ENCODE measurements around the gene CALY. TPM values are rescaled to one million over a fixed set of nuclear protein-coding genes. Genes with fewer than 3 reads are reported as not detected.
"Not testable (repeated sequence)": the region's sequence is repeated elsewhere in the genome, so short reads cannot be mapped to it uniquely, and the experiment has no call there.

CALY gene
- total RNA-seq, 1 donor from 2014 or later: not detected

- H3K4me1 Mint-ChIP-seq: peaks cover 45% of the 10 kb centered on the region
- no peak for TF ChIP-seq CTCF (IDR thresholded peaks at IDR 0.05)
- POLR2A ChIA-PET: interaction anchor here (6.6 kb wide), 1 partner anchor 13 kb away, joined by 52 read pairs; no protein-coding TSS in a partner anchor
- CTCF ChIA-PET: no interaction called here
- H3K27me3 Mint-ChIP-seq: no peaks in the 10 kb centered on the region
- DNase-seq (no peak), ATAC-seq (ENCODE audit: low read depth) (no peak)
- H3K36me3 Mint-ChIP-seq (ENCODE audit: low read depth): peaks cover 7% of the 10 kb centered on the region
- H3K9me3 Mint-ChIP-seq: no peaks in the 10 kb centered on the region
- no peak overlapping the region for H3K27ac Mint-ChIP-seq
- intact Hi-C loops (cut with micrococcal nuclease): loop anchor here (5.0 to 10.0 kb wide), 2 partner anchors 50 to 1042 kb away; partner anchors contain the start of gene LRRC27
- H3K4me3 Mint-ChIP-seq: peak overlapping the region; percentile 87
Measured at GRCh38 chr10:133377025-133377817, 40.5 kb upstream of the CALY start.

GRCh38 chr10:133376183-133376582 is 39.5 kb upstream of the CALY start:
- ATAC-seq (ENCODE audit: low read depth); H3K27me3 Mint-ChIP-seq; H3K36me3 Mint-ChIP-seq (ENCODE audit: low read depth); H3K9me3 Mint-ChIP-seq; CTCF ChIA-PET; DNase-seq; H3K27ac Mint-ChIP-seq: not testable (repeated sequence)
- POLR2A ChIA-PET: interaction anchor here (6.6 kb wide), 1 partner anchor 14 kb away, joined by 52 read pairs; no protein-coding TSS in a partner anchor
- intact Hi-C loops (cut with micrococcal nuclease): loop anchor here (5.0 to 10.0 kb wide), 2 partner anchors 49 to 1041 kb away; partner anchors contain the start of gene LRRC27
- Mint-ChIP-seq H3K4me1 (peaks cover 41% of the 10 kb centered on the region), H3K4me3 (peak overlapping the region; percentile 64)

GRCh38 chr10:133375357-133376115 is 38.8 kb upstream of the CALY start:
- CTCF ChIA-PET: no interaction called here
- TF ChIP-seq CTCF (IDR thresholded peaks at IDR 0.05): no peak
- no peak overlapping the region for H3K27ac Mint-ChIP-seq

GRCh38 chr10:133373174-133374090 is 36.7 kb upstream of the CALY start, which contains the start of gene ECHS1:
TSS of gene ECHS1 (minus strand) at chr10:133373354. CDS start at chr10:133373333, 21 bp downstream.
- POLR2A ChIA-PET: interaction anchor here (0.7 to 2.9 kb wide), 6 partner anchors 9 to 29 kb away, joined by 3 to 34 read pairs (median 11); partner anchors contain the start of genes FUOM and MTG1
- DNase-seq: peak; percentile 96
- TF ChIP-seq CTCF (IDR thresholded peaks at IDR 0.05): no peak
- H3K36me3 Mint-ChIP-seq (ENCODE audit: low read depth): peaks cover 27% of the 10 kb centered on the region
- intact Hi-C loops (cut with micrococcal nuclease): loop anchor here (1.0 to 10.0 kb wide), 6 partner anchors 15 to 1039 kb away; partner anchors contain the start of genes FUOM, LRRC27 and MTG1
- peak within 1 kb of the TSS; percentile 88 for H3K27ac Mint-ChIP-seq
- H3K27me3 Mint-ChIP-seq: no peaks in the 10 kb centered on the region
- H3K4me3 Mint-ChIP-seq: peak within 1 kb of the TSS; percentile 83
- peaks cover 27% of the 10 kb centered on the region for H3K4me1 Mint-ChIP-seq
- CTCF ChIA-PET: interaction anchor here (1.7 kb wide), 1 partner anchor 44 kb away, joined by 5 read pairs; no protein-coding TSS in a partner anchor
- ATAC-seq (ENCODE audit: low read depth): peak; percentile 96
- no peaks in the 10 kb centered on the region for H3K9me3 Mint-ChIP-seq

More at GRCh38 chr10:133375357-133376115, 38.8 kb upstream of the CALY start:
- no peaks in the 10 kb centered on the region for H3K9me3 Mint-ChIP-seq
- no peaks in the 10 kb centered on the region for H3K27me3 Mint-ChIP-seq
- POLR2A ChIA-PET: interaction anchor here (2.9 kb wide), 1 partner anchor 15 kb away, joined by 34 read pairs; no protein-coding TSS in a partner anchor
- no peak for ATAC-seq (ENCODE audit: low read depth)
- H3K4me1 Mint-ChIP-seq: peaks cover 36% of the 10 kb centered on the region
- DNase-seq: no peak
- H3K4me3 Mint-ChIP-seq: peak overlapping the region; percentile 78
- intact Hi-C loops (cut with micrococcal nuclease): loop anchor here (5.0 to 10.0 kb wide), 2 partner anchors 48 to 1041 kb away; partner anchors contain the start of gene LRRC27
- peaks cover 8% of the 10 kb centered on the region for H3K36me3 Mint-ChIP-seq (ENCODE audit: low read depth)
